AG09309 (cell line): Measurements from ENCODE around the gene KRTAP21-3.

Source experiments
- DNase-seq: peaks from one replicate; pipeline ENCODE4 v3.0.0-alpha.2; 2010; ENCODE audit warnings: low read depth
- H3K4me3 ChIP-seq: 2 replicates; pipeline ENCODE4 v1.5.1; 2011; ENCODE audit warnings: mild to moderate bottlenecking, low read depth, low read length, moderate library complexity; ENCODE audit not compliant: control insufficient read depth
- CTCF ChIP-seq: IDR thresholded peaks from 2 replicates; pipeline ENCODE4 v1.5.1; 2011; ENCODE audit warnings: mild to moderate bottlenecking, low read depth, low read length, inconsistent platforms; ENCODE audit not compliant: insufficient read depth, control insufficient read depth; ENCODE audit errors: missing control alignments

The KRTAP21-3 gene

GRCh38 chr21:30672985-30673650, 45.5 kb downstream of the KRTAP21-3 start:
- DNase-seq: no peak
- no peak for TF ChIP-seq CTCF
- no peak overlapping the region for H3K4me3 ChIP-seq

GRCh38 chr21:30668776-30669175, 49.8 kb downstream of the KRTAP21-3 start:
- no peak for TF ChIP-seq CTCF
- no peak for DNase-seq
- H3K4me3 ChIP-seq: no peak overlapping the region
